Spinal cord (tissue), 10 donors: ENCODE measurements around the gene DCAF6. TPM values are rescaled to one million over a fixed set of nuclear protein-coding genes. Genes with fewer than 3 reads are reported as not detected.
A peak's percentile ranks its signal among the peaks of the same experiment; 100 is the strongest.

Source experiments
- DNase-seq, 6 donors: peaks; one replicate each; pipeline versions ENCODE4 v3.0.0 to v3.0.0-alpha.2; 2013 to 2015; ENCODE audit warnings: low spot score in 6 of 6, low read depth in 4 of 6
- H3K27ac ChIP-seq: one replicate; pipeline ENCODE4 v1.5.1; 2013; ENCODE audit warnings: low read depth, low read length, control low read depth
- H3K27me3 ChIP-seq: one replicate; pipeline ENCODE4 v1.6.1; 2013; ENCODE audit warnings: low read length; ENCODE audit not compliant: control insufficient read depth, insufficient read depth
- H3K36me3 ChIP-seq: one replicate; pipeline ENCODE4 v1.6.1; 2013; ENCODE audit warnings: low read length; ENCODE audit not compliant: control insufficient read depth, insufficient read depth
- H3K4me1 ChIP-seq: one replicate; pipeline ENCODE4 v1.6.1; 2013; ENCODE audit warnings: low read length; ENCODE audit not compliant: control insufficient read depth, insufficient read depth
- H3K4me3 ChIP-seq: one replicate; pipeline ENCODE4 v1.5.1; 2013; ENCODE audit warnings: low read depth, low read length, control low read depth
- H3K9me3 ChIP-seq: one replicate; pipeline ENCODE4 v1.6.1; 2013; ENCODE audit warnings: low read length; ENCODE audit not compliant: control insufficient read depth, insufficient read depth
- WGBS: methylation state at CpG from one replicate; pipeline ENCODE4 v1.1.5; 2013; ENCODE audit warnings: missing lambda C conversion rate; ENCODE audit not compliant: insufficient coverage; 5-methylcytosine and 5-hydroxymethylcytosine counted together
- polyA plus RNA-seq, 2 donors: library from polyadenylated mRNA; unstranded; fragments of 120-200 nt; gene quantifications; one replicate each; pipeline ENCODE4 v1.2.1, GENCODE V29; 2013; ENCODE audit not compliant: insufficient read length in 2 of 2
- total RNA-seq, 2 donors: library from RNA; depleted of rRNA in 1 of 2; stranded (reverse); fragments of 120-200 nt in 1 of 2; fragments of >200 nt in 1 of 2; gene quantifications; one replicate each; pipeline versions ENCODE4 v1.2.3 to v1.2.4, GENCODE V29; 2013 to 2014
- donor health status: healthy.

The DCAF6 gene
- total and polyA plus RNA-seq, 4 donors = 43.2 to 55.4 (median 50.0) TPM

GRCh38 chr1:167949785-167950184, 13.3 kb downstream of the DCAF6 start:
- Histone ChIP-seq H3K27me3 (no peaks in the 10 kb centered on the region), H3K27ac (no peak overlapping the region), H3K4me3 (no peak overlapping the region), H3K4me1 (no peaks in the 10 kb centered on the region), H3K36me3 (peaks cover 13% of the 10 kb centered on the region), H3K9me3 (no peaks in the 10 kb centered on the region)
- no peak for DNase-seq
- no CpG with 5 or more reads among the region's 3 CpGs for WGBS

- Histone ChIP-seq H3K27me3 (no peaks in the 10 kb centered on the region), H3K27ac (no peak overlapping the region), H3K4me3 (no peak overlapping the region), H3K36me3 (peaks cover 13% of the 10 kb centered on the region), H3K4me1 (no peaks in the 10 kb centered on the region), H3K9me3 (no peaks in the 10 kb centered on the region)
- no peak for DNase-seq
- WGBS = no CpG with 5 or more reads among the region's 1 CpG
These were observed 14.1 kb downstream of the DCAF6 start for GRCh38 chr1:167950569-167950968.

- Histone ChIP-seq H3K27ac (no peak overlapping the region), H3K36me3 (peaks cover 15% of the 10 kb centered on the region), H3K4me1 (no peaks in the 10 kb centered on the region), H3K27me3 (no peaks in the 10 kb centered on the region), H3K4me3 (no peak overlapping the region), H3K9me3 (no peaks in the 10 kb centered on the region)
- WGBS = no CpG with 5 or more reads among the region's 2 CpGs
- DNase-seq = no peak
These were observed 19.4 kb downstream of the DCAF6 start for GRCh38 chr1:167955915-167956314.

- no peak overlapping the region for H3K4me3 ChIP-seq
- no peaks in the 10 kb centered on the region for H3K4me1 ChIP-seq
- H3K27ac ChIP-seq = no peak overlapping the region
These were observed 21.2 kb downstream of the DCAF6 start for GRCh38 chr1:167957710-167958109.

GRCh38 chr1:167964646-167965045, 28.2 kb downstream of the DCAF6 start:
- DNase-seq = no peak
- Histone ChIP-seq H3K4me1 (no peaks in the 10 kb centered on the region), H3K9me3 (no peaks in the 10 kb centered on the region), H3K27me3 (no peaks in the 10 kb centered on the region), H3K27ac (no peak overlapping the region), H3K36me3 (peaks cover 3% of the 10 kb centered on the region), H3K4me3 (no peak overlapping the region)
- WGBS = no CpG with 5 or more reads among the region's 4 CpGs

More at GRCh38 chr1:167957710-167958109, 21.2 kb downstream of the DCAF6 start:
- Histone ChIP-seq H3K9me3 (no peaks in the 10 kb centered on the region), H3K27me3 (no peaks in the 10 kb centered on the region), H3K36me3 (peaks cover 10% of the 10 kb centered on the region)
- DNase-seq = no peak

- no CpG with 5 or more reads among the region's 4 CpGs for WGBS
- H3K4me3 ChIP-seq = no peak overlapping the region
- H3K36me3 ChIP-seq = peaks cover 3% of the 10 kb centered on the region
- H3K4me1 ChIP-seq = no peaks in the 10 kb centered on the region
- no peak for DNase-seq
- no peaks in the 10 kb centered on the region for H3K27me3 ChIP-seq
- H3K27ac ChIP-seq = no peak overlapping the region
- H3K9me3 ChIP-seq = no peaks in the 10 kb centered on the region
These were observed 29.6 kb downstream of the DCAF6 start for GRCh38 chr1:167966050-167966449.

GRCh38 chr1:167968569-167968968, 32.1 kb downstream of the DCAF6 start:
- 87% methylated on average over 2 of the region's 3 CpGs for WGBS
- Histone ChIP-seq H3K27me3 (no peaks in the 10 kb centered on the region), H3K4me1 (no peaks in the 10 kb centered on the region), H3K27ac (no peak overlapping the region), H3K4me3 (no peak overlapping the region), H3K9me3 (no peaks in the 10 kb centered on the region), H3K36me3 (peaks cover 3% of the 10 kb centered on the region)
- no peak for DNase-seq

GRCh38 chr1:167973832-167974231, 37.3 kb downstream of the DCAF6 start:
- H3K4me3 ChIP-seq = no peak overlapping the region
- no CpG with 5 or more reads among the region's 2 CpGs for WGBS
- H3K4me1 ChIP-seq = no peaks in the 10 kb centered on the region
- no peak overlapping the region for H3K27ac ChIP-seq
- peak in 1 of 6 donors; percentile 40 for DNase-seq
- no peaks in the 10 kb centered on the region for H3K9me3 ChIP-seq
- H3K27me3 ChIP-seq = no peaks in the 10 kb centered on the region
- H3K36me3 ChIP-seq = peaks cover 6% of the 10 kb centered on the region

- no peaks in the 10 kb centered on the region for H3K9me3 ChIP-seq
- WGBS = no CpG with 5 or more reads among the region's 4 CpGs
- no peak overlapping the region for H3K4me3 ChIP-seq
- no peak for DNase-seq
- H3K36me3 ChIP-seq = peaks cover 6% of the 10 kb centered on the region
- H3K27me3 ChIP-seq = no peaks in the 10 kb centered on the region
- H3K4me1 ChIP-seq = no peaks in the 10 kb centered on the region
- H3K27ac ChIP-seq = no peak overlapping the region
These were observed 38.2 kb downstream of the DCAF6 start for GRCh38 chr1:167974698-167975097.

GRCh38 chr1:167977245-167977644, 40.8 kb downstream of the DCAF6 start:
- H3K36me3 ChIP-seq = peaks cover 6% of the 10 kb centered on the region
- H3K9me3 ChIP-seq = no peaks in the 10 kb centered on the region
- no peaks in the 10 kb centered on the region for H3K27me3 ChIP-seq
- DNase-seq = no peak
- no CpG with 5 or more reads among the region's 1 CpG for WGBS
- no peaks in the 10 kb centered on the region for H3K4me1 ChIP-seq
- no peak overlapping the region for H3K27ac ChIP-seq
- no peak overlapping the region for H3K4me3 ChIP-seq
